GM12878 (cell line): Measurements from ENCODE around the gene CORO1C. TPM values are rescaled to one million over a fixed set of nuclear protein-coding genes. Genes with fewer than 3 reads are reported as not detected.

ENCODE experiments used
- ATF7 ChIP-seq: fragments of 450-650 bp; IDR thresholded peaks from 2 replicates; pipeline ENCODE4 v1.6.1; 2016; ENCODE audit warnings: low read depth, mild to moderate bottlenecking
- BCL3 ChIP-seq: IDR thresholded peaks from 2 replicates; pipeline ENCODE4 v1.6.1; 2011; ENCODE audit warnings: borderline replicate concordance, low read depth, mild to moderate bottlenecking, moderate library complexity, low read length; ENCODE audit not compliant: insufficient read depth, poor library complexity, severe bottlenecking
- EGR1 ChIP-seq, 2 experiments: IDR thresholded peaks; 1 replicate in 1 of 2; 2 replicates in 1 of 2; pipeline ENCODE4 v1.6.1; 2011 to 2012; ENCODE audit warnings: low read depth in 2 of 2, low read length in 2 of 2, borderline replicate concordance in 1 of 2, mild to moderate bottlenecking in 1 of 2, moderate library complexity in 1 of 2
- FOS ChIP-seq: IDR thresholded peaks from 3 replicates; pipeline ENCODE4 v1.6.1; 2011; ENCODE audit warnings: borderline replicate concordance; ENCODE audit not compliant: insufficient read length; ENCODE audit errors: extremely low read depth
- FOXM1 ChIP-seq: IDR thresholded peaks from 2 replicates; pipeline ENCODE4 v1.6.1; 2012; ENCODE audit warnings: low read depth, mild to moderate bottlenecking, inconsistent platforms, low read length, moderate library complexity
- GABPA ChIP-seq: IDR thresholded peaks from 2 replicates; pipeline ENCODE4 v1.6.1; 2014; ENCODE audit warnings: antibody characterized with exemption, low read depth, mild to moderate bottlenecking, inconsistent platforms
- GATAD2B ChIP-seq: fragments of 450-650 bp; conservative IDR thresholded peaks from 2 replicates; pipeline ENCODE4 v1.6.1; 2017; ENCODE audit warnings: low read depth, mild to moderate bottlenecking, moderate library complexity
- IKZF2 ChIP-seq, 2 experiments: fragments of 450-650 bp; IDR thresholded peaks; 2 replicates each; pipeline ENCODE4 v1.6.1; 2017; ENCODE audit warnings: mild to moderate bottlenecking in 2 of 2, moderate library complexity in 2 of 2
- JUND ChIP-seq: IDR thresholded peaks from 2 replicates; pipeline ENCODE4 v1.6.1; 2012; ENCODE audit warnings: low read depth, mild to moderate bottlenecking, low read length, improper control_type of control experiment, moderate library complexity
- PAX8 ChIP-seq: fragments of 450-650 bp; IDR thresholded peaks from 2 replicates; pipeline ENCODE4 v1.6.1; 2017; ENCODE audit warnings: mild to moderate bottlenecking, moderate library complexity
- RB1 ChIP-seq: fragments of 450-650 bp; formaldehyde crosslinking; IDR thresholded peaks from 2 replicates; pipeline ENCODE4 v1.6.1; 2017; ENCODE audit warnings: mild to moderate bottlenecking, borderline replicate concordance
- RCOR1 ChIP-seq: conservative IDR thresholded peaks from 2 replicates; pipeline ENCODE4 v1.6.1; 2012; ENCODE audit warnings: low read depth, low read length, improper control_type of control experiment
- RELB ChIP-seq: fragments of 450-650 bp; IDR thresholded peaks from 2 replicates; pipeline ENCODE4 v1.6.1; 2017; ENCODE audit warnings: low read depth, mild to moderate bottlenecking, moderate library complexity
- SMAD5 ChIP-seq: IDR thresholded peaks from 2 replicates; pipeline ENCODE4 v1.6.1; 2016; ENCODE audit warnings: antibody characterized with exemption, low read depth
- TCF7 ChIP-seq: IDR thresholded peaks from 2 replicates; pipeline ENCODE4 v1.6.1; 2014; ENCODE audit warnings: antibody characterized with exemption, borderline replicate concordance
- ZNF207 ChIP-seq: fragments of 450-650 bp; IDR thresholded peaks from 2 replicates; pipeline ENCODE4 v1.6.1; 2014; ENCODE audit warnings: antibody characterized with exemption, mild to moderate bottlenecking, borderline replicate concordance
- polyA plus RNA-seq, 11 experiments: library from polyadenylated mRNA; depleted of rRNA in 4 of 11; unstranded in 6 of 11; stranded (reverse) in 5 of 11; fragments of >200 nt; fragmentation: Nextera tagmentation in 4 of 11; fragmentation: Illumina TruSeq in 1 of 11; extraction: Ambion mirVana in 4 of 11; extraction: Trizol in 1 of 11; gene quantifications; 1 replicate in 1 of 11; 2 replicates in 10 of 11; pipeline versions ENCODE4 v1.2.1 to v1.2.3, GENCODE V29; 2011 to 2016; ENCODE audit warnings: inconsistent platforms in 2 of 11, missing spikeins in 2 of 11, low read depth in 1 of 11
- total RNA-seq, 4 experiments: library from RNA; depleted of rRNA in 3 of 4; stranded (reverse); fragments of >200 nt in 3 of 4; fragmentation: Illumina TruSeq in 1 of 4; extraction: Trizol in 1 of 4; gene quantifications; 2 replicates each; pipeline versions ENCODE4 v1.2.1 to v1.2.3, GENCODE V29; 2013 to 2021
- TF ChIP-seq, protein P1 (sequence below): fragments of 450-650 bp; formaldehyde crosslinking; IDR thresholded peaks from 2 replicates; pipeline ENCODE4 v1.4.0; 2020; ENCODE audit warnings: mild to moderate bottlenecking, moderate library complexity
- TF ChIP-seq, protein P2 (sequence below): fragments of 450-650 bp; IDR thresholded peaks from 2 replicates; pipeline ENCODE4 v1.6.1; 2017; ENCODE audit warnings: antibody characterized with exemption, mild to moderate bottlenecking, moderate library complexity

The CORO1C gene
- total and polyA plus RNA-seq, 10 of the 15 experiments (the other 5 are each of a cell fraction or from before 2014, with no cell fraction given): 52.7 to 254 (median 171) TPM

DNA sequence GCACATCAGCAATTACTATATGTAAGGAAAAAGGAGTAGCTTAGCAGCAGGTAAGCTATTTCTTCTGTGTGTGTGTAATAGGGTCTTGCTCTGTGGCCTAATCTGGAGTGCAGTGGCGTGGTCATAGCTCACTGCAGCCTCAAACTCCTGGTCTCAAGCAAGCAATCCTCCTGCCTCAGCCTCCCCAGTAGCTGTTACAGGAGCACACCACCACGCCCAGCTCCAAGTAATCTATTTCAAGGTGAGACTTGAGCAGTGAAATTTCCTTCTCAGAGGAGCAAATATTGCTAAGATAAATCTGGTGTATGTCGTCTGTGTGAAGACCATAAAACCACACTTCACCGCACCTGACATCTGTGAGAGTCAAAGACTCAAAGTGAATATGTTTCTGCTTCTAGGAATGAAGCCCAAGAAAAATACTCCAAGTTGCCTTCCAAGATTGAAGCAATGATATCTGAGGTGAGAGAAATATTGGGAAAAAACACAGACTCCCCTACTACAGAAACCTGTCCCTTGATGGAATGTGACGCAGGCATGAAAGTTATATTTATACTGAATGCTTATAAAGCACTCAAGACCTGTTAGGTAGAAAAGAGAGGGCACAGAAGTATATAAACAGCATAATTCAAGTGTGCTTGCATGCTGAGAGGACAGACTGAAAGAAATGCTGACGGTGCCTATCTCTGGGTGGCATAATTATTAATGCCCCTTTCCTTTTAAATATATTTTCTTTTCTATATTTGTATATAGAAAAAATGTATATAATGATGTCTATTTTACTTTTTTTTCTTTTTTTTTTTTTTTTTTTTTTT lies 95.1 kb downstream of the CORO1C start (continued):
- no peak for TF ChIP-seq TCF7
- no peak for TF ChIP-seq ATF7
- TF ChIP-seq FOXM1: no peak; the same call in 1 of the 2 replicates
- TF ChIP-seq IKZF2 (IDR thresholded peaks at IDR 0.05): no peak
- TF ChIP-seq ZNF207: no peak
- no peak for TF ChIP-seq GABPA
- 0 out of 2 replicates have a peak, but pooled peaks have one; percentile 45 for TF ChIP-seq GATAD2B
- no peak; the same call in 1 of the 2 replicates for TF ChIP-seq RB1
- TF ChIP-seq SMAD5: no peak
- TF ChIP-seq, protein P1, sequence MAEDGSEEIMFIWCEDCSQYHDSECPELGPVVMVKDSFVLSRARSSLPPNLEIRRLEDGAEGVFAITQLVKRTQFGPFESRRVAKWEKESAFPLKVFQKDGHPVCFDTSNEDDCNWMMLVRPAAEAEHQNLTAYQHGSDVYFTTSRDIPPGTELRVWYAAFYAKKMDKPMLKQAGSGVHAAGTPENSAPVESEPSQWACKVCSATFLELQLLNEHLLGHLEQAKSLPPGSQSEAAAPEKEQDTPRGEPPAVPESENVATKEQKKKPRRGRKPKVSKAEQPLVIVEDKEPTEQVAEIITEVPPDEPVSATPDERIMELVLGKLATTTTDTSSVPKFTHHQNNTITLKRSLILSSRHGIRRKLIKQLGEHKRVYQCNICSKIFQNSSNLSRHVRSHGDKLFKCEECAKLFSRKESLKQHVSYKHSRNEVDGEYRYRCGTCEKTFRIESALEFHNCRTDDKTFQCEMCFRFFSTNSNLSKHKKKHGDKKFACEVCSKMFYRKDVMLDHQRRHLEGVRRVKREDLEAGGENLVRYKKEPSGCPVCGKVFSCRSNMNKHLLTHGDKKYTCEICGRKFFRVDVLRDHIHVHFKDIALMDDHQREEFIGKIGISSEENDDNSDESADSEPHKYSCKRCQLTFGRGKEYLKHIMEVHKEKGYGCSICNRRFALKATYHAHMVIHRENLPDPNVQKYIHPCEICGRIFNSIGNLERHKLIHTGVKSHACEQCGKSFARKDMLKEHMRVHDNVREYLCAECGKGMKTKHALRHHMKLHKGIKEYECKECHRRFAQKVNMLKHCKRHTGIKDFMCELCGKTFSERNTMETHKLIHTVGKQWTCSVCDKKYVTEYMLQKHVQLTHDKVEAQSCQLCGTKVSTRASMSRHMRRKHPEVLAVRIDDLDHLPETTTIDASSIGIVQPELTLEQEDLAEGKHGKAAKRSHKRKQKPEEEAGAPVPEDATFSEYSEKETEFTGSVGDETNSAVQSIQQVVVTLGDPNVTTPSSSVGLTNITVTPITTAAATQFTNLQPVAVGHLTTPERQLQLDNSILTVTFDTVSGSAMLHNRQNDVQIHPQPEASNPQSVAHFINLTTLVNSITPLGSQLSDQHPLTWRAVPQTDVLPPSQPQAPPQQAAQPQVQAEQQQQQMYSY (CRISPR knock-in tag): 0 out of 2 replicates have a peak, but pooled peaks have one; percentile 51
- TF ChIP-seq RELB: no peak
- TF ChIP-seq, protein P2, sequence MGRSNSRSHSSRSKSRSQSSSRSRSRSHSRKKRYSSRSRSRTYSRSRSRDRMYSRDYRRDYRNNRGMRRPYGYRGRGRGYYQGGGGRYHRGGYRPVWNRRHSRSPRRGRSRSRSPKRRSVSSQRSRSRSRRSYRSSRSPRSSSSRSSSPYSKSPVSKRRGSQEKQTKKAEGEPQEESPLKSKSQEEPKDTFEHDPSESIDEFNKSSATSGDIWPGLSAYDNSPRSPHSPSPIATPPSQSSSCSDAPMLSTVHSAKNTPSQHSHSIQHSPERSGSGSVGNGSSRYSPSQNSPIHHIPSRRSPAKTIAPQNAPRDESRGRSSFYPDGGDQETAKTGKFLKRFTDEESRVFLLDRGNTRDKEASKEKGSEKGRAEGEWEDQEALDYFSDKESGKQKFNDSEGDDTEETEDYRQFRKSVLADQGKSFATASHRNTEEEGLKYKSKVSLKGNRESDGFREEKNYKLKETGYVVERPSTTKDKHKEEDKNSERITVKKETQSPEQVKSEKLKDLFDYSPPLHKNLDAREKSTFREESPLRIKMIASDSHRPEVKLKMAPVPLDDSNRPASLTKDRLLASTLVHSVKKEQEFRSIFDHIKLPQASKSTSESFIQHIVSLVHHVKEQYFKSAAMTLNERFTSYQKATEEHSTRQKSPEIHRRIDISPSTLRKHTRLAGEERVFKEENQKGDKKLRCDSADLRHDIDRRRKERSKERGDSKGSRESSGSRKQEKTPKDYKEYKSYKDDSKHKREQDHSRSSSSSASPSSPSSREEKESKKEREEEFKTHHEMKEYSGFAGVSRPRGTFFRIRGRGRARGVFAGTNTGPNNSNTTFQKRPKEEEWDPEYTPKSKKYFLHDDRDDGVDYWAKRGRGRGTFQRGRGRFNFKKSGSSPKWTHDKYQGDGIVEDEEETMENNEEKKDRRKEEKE: no peak
- no peak for TF ChIP-seq PAX8
- TF ChIP-seq RCOR1: no peak
- TF ChIP-seq JUND: no peak
- TF ChIP-seq BCL3: no peak
- TF ChIP-seq FOS: no peak
- no peak for TF ChIP-seq EGR1 (IDR thresholded peaks at IDR 0.05; ENCODE audit: borderline replicate concordance in 1 of 2, low read depth in 2 of 2, low read length in 2 of 2)
